ENCODE results near the gene TBX15. TPM values are rescaled to one million over a fixed set of nuclear protein-coding genes. Genes with fewer than 3 reads are reported as not detected.
A peak's percentile ranks its signal among the peaks of the same experiment; 100 is the strongest.
"Not testable (repeated sequence)": the region's sequence is repeated elsewhere in the genome, so short reads cannot be mapped to it uniquely, and the experiment has no call there.

Gene TBX15
- total RNA-seq, 1 donor from 2014 or later: 0.64 TPM

GRCh38 chr1:118970451-118970850, 17.7 kb downstream of the TBX15 start:
- no peak for ATAC-seq
- intact Hi-C loops (cut with micrococcal nuclease): no loop called here

DNA sequence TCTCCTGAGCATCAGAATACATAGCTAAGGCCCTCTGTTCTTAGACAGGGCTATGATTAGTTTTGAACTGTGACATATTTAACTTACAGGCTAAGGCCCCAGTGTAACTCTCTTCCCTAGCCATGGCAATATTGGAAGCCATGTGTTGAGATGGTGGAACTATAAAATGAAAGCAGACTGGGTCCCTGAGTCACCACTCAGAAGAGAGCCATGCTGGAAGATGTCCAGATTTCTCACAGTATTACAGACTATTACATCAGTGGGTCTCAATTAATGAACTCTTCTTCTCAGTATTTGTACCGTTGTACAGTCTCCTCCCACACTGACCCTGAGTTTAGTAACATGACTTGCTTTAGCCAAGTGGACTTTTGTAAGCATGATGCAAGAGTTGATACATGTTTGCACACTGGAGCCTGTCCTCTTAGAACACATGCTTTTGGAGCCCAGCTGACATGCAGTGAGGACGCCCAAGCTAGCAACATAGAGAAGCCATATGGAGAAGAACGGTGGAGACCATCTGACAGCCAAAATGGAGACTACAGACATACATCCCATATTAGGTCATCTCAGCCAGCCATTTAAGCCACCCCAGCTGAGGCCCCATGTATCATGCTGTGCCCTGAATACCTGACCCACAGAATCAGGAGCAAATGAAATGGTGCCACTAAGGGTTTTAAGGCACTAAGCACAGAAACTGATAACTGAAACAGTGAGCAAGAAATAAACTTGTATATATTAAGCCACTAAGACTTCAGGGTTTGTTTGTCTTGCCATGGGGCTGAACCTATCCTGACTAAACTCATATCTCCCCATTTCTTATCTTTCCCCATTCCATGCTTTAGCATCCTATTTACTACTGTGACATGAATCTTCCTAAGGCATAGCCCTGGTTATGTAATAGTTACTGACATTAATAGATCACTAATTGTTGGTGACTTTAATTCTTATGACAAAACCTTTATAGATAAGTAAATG, 24.4 kb downstream of the TBX15 start:
- ATAC-seq: peak; percentile 83
- intact Hi-C loops (cut with micrococcal nuclease): no loop called here
- DNase-seq: no peak

More at GRCh38 chr1:118970451-118970850, 17.7 kb downstream of the TBX15 start:
- no peak for DNase-seq

GRCh38 chr1:118963138-118963455, 25.0 kb downstream of the TBX15 start:
- ATAC-seq: no peak
- DNase-seq: no peak
- intact Hi-C loops (cut with micrococcal nuclease): no loop called here

- DNase-seq (no peak), ATAC-seq (no peak)
- intact Hi-C loops (cut with micrococcal nuclease): no loop called here
These were observed 27.0 kb downstream of the TBX15 start for GRCh38 chr1:118961156-118961555.

DNA sequence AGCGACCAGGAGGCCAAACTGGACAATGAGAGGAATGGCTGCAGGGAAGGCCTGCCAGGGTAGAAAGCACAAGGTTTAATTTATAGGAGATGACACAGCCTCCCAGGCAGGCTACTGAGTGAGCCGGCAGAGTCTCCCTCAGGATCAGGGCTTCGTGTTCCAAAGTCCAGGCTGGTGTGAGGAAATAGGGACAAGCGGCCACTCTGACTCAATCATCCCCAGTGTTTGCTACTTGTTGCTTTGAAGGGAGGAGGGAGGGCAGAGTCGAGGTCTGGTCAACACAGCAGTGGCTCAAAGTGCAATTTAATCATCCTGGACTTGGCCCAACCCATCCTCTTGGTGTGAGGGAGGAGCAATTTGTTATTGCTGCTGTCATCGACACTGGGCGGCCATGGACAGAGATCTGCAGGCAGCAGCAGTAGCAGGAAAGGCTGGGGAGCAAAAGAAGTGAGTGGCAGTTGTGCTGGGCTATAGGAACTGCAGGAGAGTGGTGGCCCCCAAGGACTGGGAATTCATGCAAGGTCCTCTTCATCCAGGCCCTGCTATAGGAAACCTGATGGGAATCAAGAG, 27.5 kb downstream of the TBX15 start:
- intact Hi-C loops (cut with micrococcal nuclease): no loop called here
- ATAC-seq (peak; percentile 87), DNase-seq (peak; percentile 28)

GRCh38 chr1:118960026-118960561, 28.0 kb downstream of the TBX15 start:
- intact Hi-C loops (cut with micrococcal nuclease): no loop called here
- DNase-seq (no peak), ATAC-seq (no peak)

- intact Hi-C loops (cut with micrococcal nuclease): no loop called here
- ATAC-seq (no peak), DNase-seq (no peak)
These were observed 29.1 kb downstream of the TBX15 start for GRCh38 chr1:118958937-118959631.

DNA sequence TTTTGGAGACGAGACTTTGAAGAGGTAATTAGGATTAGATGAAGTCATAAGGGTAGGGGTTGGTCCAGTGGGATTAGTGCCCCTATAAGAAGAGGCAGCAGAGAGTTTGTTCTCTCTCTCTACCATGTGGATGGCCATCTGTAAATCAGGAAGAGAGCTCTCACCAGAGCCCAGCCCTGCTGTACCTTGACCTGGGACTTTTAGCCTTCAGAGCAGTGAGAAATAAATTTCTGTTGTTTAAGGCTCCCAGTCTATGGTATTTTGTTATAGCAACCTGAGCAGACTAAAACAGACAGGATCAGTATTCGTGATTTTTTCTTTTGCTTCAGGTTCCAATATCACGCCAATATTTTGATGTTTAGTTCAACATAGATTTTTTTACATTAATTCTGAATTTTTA, 30.0 kb downstream of the TBX15 start:
- intact Hi-C loops (cut with micrococcal nuclease): no loop called here
- ATAC-seq (no peak), DNase-seq (no peak)

- DNase-seq; ATAC-seq; intact Hi-C loops (cut with micrococcal nuclease): not testable (repeated sequence)
These were observed 30.6 kb downstream of the TBX15 start for GRCh38 chr1:118957579-118957978.

- intact Hi-C loops (cut with micrococcal nuclease): no loop called here
- no peak for ATAC-seq
These were observed 33.7 kb downstream of the TBX15 start for GRCh38 chr1:118954301-118954905.

DNA sequence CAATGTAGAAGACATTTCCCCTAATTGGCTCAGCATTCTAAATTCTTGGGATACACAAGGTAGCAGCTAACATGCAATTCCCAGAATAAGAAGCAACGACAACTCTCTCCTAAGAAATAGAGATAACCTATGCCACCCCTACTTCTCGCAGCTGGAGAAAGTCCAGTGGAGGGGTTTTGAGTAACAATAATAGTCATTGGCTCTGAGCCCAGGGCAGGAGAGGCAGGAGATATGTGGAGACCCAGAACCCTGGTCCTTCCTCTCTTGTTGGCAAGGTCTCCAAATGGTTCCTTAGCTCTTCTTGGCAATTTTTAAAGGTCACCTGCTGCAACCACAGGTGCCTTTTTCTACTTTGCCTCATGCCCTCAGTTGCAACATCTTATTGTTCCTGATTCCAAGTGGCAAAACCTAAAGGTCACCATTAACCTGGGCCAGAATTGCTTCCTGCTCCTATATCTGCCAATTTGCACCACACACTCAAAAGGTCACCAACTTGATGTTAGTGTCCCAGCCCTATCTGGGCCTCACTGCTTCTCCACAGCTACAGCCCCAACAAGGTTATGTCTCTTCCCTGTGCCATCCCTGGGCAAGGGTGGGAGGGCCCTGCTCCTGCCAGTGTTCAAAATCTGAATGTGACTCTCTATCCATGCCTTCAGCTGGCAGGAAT, 36.7 kb downstream of the TBX15 start:
- ATAC-seq: no peak
- no peak for DNase-seq
- intact Hi-C loops (cut with micrococcal nuclease): no loop called here

More at GRCh38 chr1:118954301-118954905, 33.7 kb downstream of the TBX15 start:
- DNase-seq: no peak

- no peak for DNase-seq
- intact Hi-C loops (cut with micrococcal nuclease): no loop called here
These were observed 38.8 kb downstream of the TBX15 start for GRCh38 chr1:118949315-118949714.

GRCh38 chr1:118948846-118949245, 39.3 kb downstream of the TBX15 start:
- intact Hi-C loops (cut with micrococcal nuclease): no loop called here
- DNase-seq (no peak), ATAC-seq (no peak)

More at GRCh38 chr1:118949315-118949714, 38.8 kb downstream of the TBX15 start:
- peak; percentile 44 for ATAC-seq

GRCh38 chr1:118948351-118948750, 39.8 kb downstream of the TBX15 start:
- intact Hi-C loops (cut with micrococcal nuclease): no loop called here
- DNase-seq (no peak), ATAC-seq (no peak)

DNA sequence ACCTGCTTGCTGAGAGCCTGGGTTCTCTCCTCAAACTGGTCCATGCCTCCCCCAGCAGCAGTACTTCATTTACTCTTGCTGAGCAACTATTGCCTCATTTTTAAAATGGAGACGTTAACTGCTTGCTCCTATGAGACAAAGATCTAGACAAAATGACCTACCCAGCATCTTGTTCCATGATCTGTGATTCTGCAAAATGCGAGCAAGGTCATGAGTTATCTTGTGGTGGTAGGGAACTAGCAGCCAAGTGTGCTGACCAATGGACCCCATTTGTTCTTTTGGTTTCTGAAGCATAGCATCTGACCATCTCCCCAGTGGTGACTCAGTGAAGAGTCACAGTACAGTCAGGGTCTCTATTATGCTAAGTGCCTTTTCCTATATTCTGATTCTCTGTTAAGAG, 40.4 kb downstream of the TBX15 start:
- intact Hi-C loops (cut with micrococcal nuclease): no loop called here
- ATAC-seq: no peak
- DNase-seq: no peak

- ATAC-seq (no peak), DNase-seq (no peak)
- intact Hi-C loops (cut with micrococcal nuclease): no loop called here
These were observed 41.0 kb downstream of the TBX15 start for GRCh38 chr1:118947003-118947765.

- DNase-seq: no peak
- no peak for ATAC-seq
- intact Hi-C loops (cut with micrococcal nuclease): no loop called here
These were observed 42.7 kb downstream of the TBX15 start for GRCh38 chr1:118945489-118945888.

GRCh38 chr1:118944546-118944945, 43.6 kb downstream of the TBX15 start:
- DNase-seq (no peak), ATAC-seq (no peak)
- intact Hi-C loops (cut with micrococcal nuclease): no loop called here

All from left ventricle myocardium superior (tissue), 1 donor.